ENCODE measurements around the gene UPB1. TPM values are rescaled to one million over a fixed set of nuclear protein-coding genes. Genes with fewer than 3 reads are reported as not detected.

UPB1 gene
- total and polyA plus RNA-seq, 10 of the 15 experiments (the other 5 are each of a cell fraction or from before 2014, with no cell fraction given), result 0.89 to 20.5 (median 3.1) TPM

- RAD21 ChIA-PET (ENCODE audit: unreplicated experiment), result no interaction called here
- peaks cover 7% of the 10 kb centered on the region for H3K4me1 ChIP-seq (ENCODE audit: control insufficient read depth, insufficient read depth, low read length)
- H3K79me2 ChIP-seq (ENCODE audit: control insufficient read depth, insufficient read depth, low read length), result no peaks in the 10 kb centered on the region
- H3K9me3 ChIP-seq (replicated peaks; ENCODE audit: control insufficient read depth, insufficient read depth, low read length), result no peaks in the 10 kb centered on the region
- no peak for DNase-seq (ENCODE audit: low read depth, low spot score)
- H3K9ac ChIP-seq (ENCODE audit: control insufficient read depth, insufficient read depth, low read length), result no peak overlapping the region
- POLR2A ChIA-PET, result no interaction called here
- in situ Hi-C loops (cut with MboI) (no loop called here), intact Hi-C loops (cut with micrococcal nuclease; ENCODE audit: unreplicated experiment) (no loop called here)
- SMC1A ChIA-PET (ENCODE audit: uncharacterized antibody, unreplicated experiment), result interaction anchor here (1.0 to 1.2 kb wide), 2 partner anchors 23 to 26 kb away, joined by 3 read pairs; no protein-coding TSS in a partner anchor
- no peaks in the 10 kb centered on the region for H3K27me3 ChIP-seq (replicated peaks in 1 of 2; ENCODE audit: control insufficient read depth in 2 of 2, insufficient read depth in 2 of 2, low read length in 1 of 2)
- H3K4me3 ChIP-seq, result no peak overlapping the region
- H3K4me2 ChIP-seq (ENCODE audit: control insufficient read depth, insufficient read depth), result no peak overlapping the region
- TF ChIP-seq PBX3 (IDR thresholded peaks at IDR 0.05; ENCODE audit: insufficient replicate concordance, low read depth, low read length), result no peak
- TF ChIP-seq SMAD5 (IDR thresholded peaks at IDR 0.05; ENCODE audit: low read depth), result no peak
- no peak for TF ChIP-seq ESRRA (IDR thresholded peaks at IDR 0.05; ENCODE audit: low read length)
- no peak for TF ChIP-seq CREM (IDR thresholded peaks at IDR 0.05; ENCODE audit: low read depth)
- TF ChIP-seq YY1 (IDR thresholded peaks at IDR 0.05; ENCODE audit: low read depth, low read length), result no peak
- no peak for TF ChIP-seq TCF7 (IDR thresholded peaks at IDR 0.05; ENCODE audit: borderline replicate concordance)
- TF ChIP-seq POLR2A (IDR thresholded peaks at IDR 0.05; ENCODE audit: low read depth, low read length), result no peak
- TF ChIP-seq STAT1 (conservative IDR thresholded peaks at IDR 0.05), result no peak
- no peak for TF ChIP-seq RELB (IDR thresholded peaks at IDR 0.05; ENCODE audit: low read depth)
- TF ChIP-seq FOXK2 (IDR thresholded peaks at IDR 0.05), result no peak
- TF ChIP-seq ZNF207 (IDR thresholded peaks at IDR 0.05; ENCODE audit: borderline replicate concordance), result no peak
- FAIRE-seq, result no peak
- H3K27ac ChIP-seq (ENCODE audit: control insufficient read depth, insufficient read depth), result no peak overlapping the region
- no peak for ATAC-seq
- CTCF ChIA-PET, result interaction anchor here (0.8 kb wide), 1 partner anchor 63 kb away, joined by 3 read pairs; no protein-coding TSS in a partner anchor
- BruUV-seq (replicated peaks), result no TSS peak
- H4K20me1 ChIP-seq (ENCODE audit: control insufficient read depth, insufficient read depth), result no peaks in the 10 kb centered on the region
- H3K36me3 ChIP-seq (ENCODE audit: control insufficient read depth in 2 of 2, insufficient read depth in 2 of 2, low read length in 1 of 2), result no peaks in the 10 kb centered on the region
- no peak overlapping the region for H2AFZ ChIP-seq (ENCODE audit: control insufficient read depth, low read depth, low read length)
- WGBS (ENCODE audit: insufficient coverage, insufficient replicate concordance, low lambda C conversion rate, missing lambda C conversion rate), result 82% methylated on average over 3 of the region's 3 CpGs
Measured at GRCh38 chr22:24457894-24458420, 37.2 kb upstream of the UPB1 start.

All from GM12878 (cell line).